PC-3 (cell line): ENCODE measurements around the gene TMEM201.

Source experiments
- CTCF ChIP-seq: fragments of 300-600 bp; sonication (generic); conservative IDR thresholded peaks from 2 replicates; pipeline ENCODE4 v1.5.1; 2017; ENCODE audit warnings: antibody characterized with exemption, low read depth, mild to moderate bottlenecking, low read length
- EZH2 ChIP-seq: fragments of 300-600 bp; sonication (generic); IDR thresholded peaks from one replicate; pipeline ENCODE4 v1.6.1; 2017; ENCODE audit warnings: antibody characterized with exemption, mild to moderate bottlenecking, low read length; ENCODE audit not compliant: unreplicated experiment
- EZH2phosphoT487 ChIP-seq: fragments of 300-600 bp; sonication (generic); IDR thresholded peaks from 2 replicates; pipeline ENCODE4 v1.6.1; 2018; ENCODE audit warnings: mild to moderate bottlenecking, antibody characterized with exemption, low read length, borderline replicate concordance

DNA sequence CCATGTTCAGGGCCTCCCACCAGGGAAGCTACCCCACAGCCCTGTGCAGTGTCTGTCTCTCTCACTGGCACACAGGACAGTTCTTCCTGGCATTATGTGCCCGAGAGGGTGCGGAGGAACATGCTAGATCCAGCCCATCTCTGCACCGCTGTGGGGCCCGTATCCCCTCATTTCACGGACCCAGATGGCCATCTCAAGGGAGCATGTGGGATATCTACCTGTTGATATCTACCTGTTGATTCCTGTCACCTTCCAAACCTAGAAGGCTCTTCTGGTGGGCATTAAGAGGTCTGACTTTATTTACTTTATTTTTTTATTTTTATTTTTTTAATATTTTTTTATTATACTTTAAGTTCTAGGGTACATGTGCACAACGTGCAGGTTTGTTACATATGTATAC lies 74.5 kb downstream of the TMEM201 start:
- no peak for TF ChIP-seq CTCF
- TF ChIP-seq EZH2: no peak
- no peak for TF ChIP-seq EZH2phosphoT487
